Cardiac fibroblast (primary cell): Measurements from ENCODE around the gene SPART.

Experiments
- DNase-seq, 2 donors: peaks; one replicate each; pipeline versions ENCODE4 v3.0.0 to v3.0.0-alpha.2; 2010; ENCODE audit warnings: low read depth in 2 of 2
- H3K4me3 ChIP-seq, 2 donors: replicated peaks in 1 of 2; 1 replicate in 1 of 2; 2 replicates in 1 of 2; pipeline ENCODE4 v1.5.1; 2011; ENCODE audit warnings: low read depth in 2 of 2, low read length in 2 of 2, mild to moderate bottlenecking in 2 of 2, moderate library complexity in 1 of 2
- CTCF ChIP-seq: IDR thresholded peaks from one replicate; pipeline ENCODE4 v1.5.1; 2011; ENCODE audit warnings: low read depth, mild to moderate bottlenecking, low read length, inconsistent platforms

SPART gene

GRCh38 chr13:36344886-36345437 is 1.2 kb downstream of the SPART start:
- peak overlapping the region; percentile 64 to 81 for H3K4me3 ChIP-seq
- TF ChIP-seq CTCF, result no peak
- peak; percentile 33 to 35 for DNase-seq

GRCh38 chr13:36344173-36344572 is 2.0 kb downstream of the SPART start:
- peak overlapping the region; percentile 64 to 81 for H3K4me3 ChIP-seq
- peak; percentile 74 to 79 for DNase-seq
- TF ChIP-seq CTCF, result no peak

- DNase-seq, result no peak
- no peak overlapping the region for H3K4me3 ChIP-seq
- no peak for TF ChIP-seq CTCF
These were observed 2.4 kb downstream of the SPART start for GRCh38 chr13:36343766-36344165.

- H3K4me3 ChIP-seq, result no peak overlapping the region
- TF ChIP-seq CTCF, result no peak
- no peak for DNase-seq
These were observed 3.5 kb downstream of the SPART start for GRCh38 chr13:36342715-36343114.

GRCh38 chr13:36341718-36342117 is 4.5 kb downstream of the SPART start:
- peak in 1 of 2 donors; percentile 39 for DNase-seq
- H3K4me3 ChIP-seq, result no peak overlapping the region
- TF ChIP-seq CTCF, result no peak

GRCh38 chr13:36339600-36340155 is 6.5 kb downstream of the SPART start:
- no peak for DNase-seq
- no peak overlapping the region for H3K4me3 ChIP-seq
- TF ChIP-seq CTCF, result no peak

- no peak for DNase-seq
- TF ChIP-seq CTCF, result no peak
- H3K4me3 ChIP-seq, result no peak overlapping the region
These were observed 8.1 kb downstream of the SPART start for GRCh38 chr13:36337938-36338641.
